Inflammatory macrophage (primary cell): Measurements from ENCODE around the gene UNC13C.

Experiments
- DNase-seq, 2 donors: peaks; one replicate each; pipeline ENCODE4 v3.0.0-alpha.2; 2020 to 2022

Gene UNC13C

DNA sequence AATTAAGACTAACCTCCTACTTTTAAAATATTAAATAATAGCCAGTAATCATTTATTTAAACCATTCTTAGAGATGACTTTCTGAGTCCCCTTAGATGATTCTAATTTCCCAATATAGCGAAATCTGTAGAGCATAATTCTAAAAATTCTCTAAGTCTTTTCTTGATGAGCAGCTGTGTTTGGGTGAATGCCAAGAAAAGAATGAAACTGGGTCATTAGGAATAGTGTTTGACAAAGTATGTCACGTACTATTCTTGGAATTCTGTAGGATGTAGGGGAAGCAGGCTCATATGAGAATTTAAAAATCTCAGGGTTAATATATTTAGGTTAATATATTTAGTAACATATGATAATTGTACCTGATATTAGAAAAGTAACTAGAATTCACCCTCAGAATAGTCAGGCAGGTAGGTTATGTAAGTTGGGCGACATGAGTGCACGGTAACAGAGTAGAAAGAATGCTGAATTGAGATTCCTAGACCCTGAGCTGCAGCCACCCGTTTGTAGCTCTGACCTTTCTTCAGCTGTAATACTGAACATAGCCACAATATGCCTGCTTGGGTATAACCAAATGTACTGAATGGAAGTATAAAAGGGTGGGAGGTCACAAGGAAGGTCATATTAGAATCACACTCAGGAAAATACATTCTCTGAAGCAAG lies 524.3 kb downstream of the UNC13C start:
- no peak for DNase-seq

DNA sequence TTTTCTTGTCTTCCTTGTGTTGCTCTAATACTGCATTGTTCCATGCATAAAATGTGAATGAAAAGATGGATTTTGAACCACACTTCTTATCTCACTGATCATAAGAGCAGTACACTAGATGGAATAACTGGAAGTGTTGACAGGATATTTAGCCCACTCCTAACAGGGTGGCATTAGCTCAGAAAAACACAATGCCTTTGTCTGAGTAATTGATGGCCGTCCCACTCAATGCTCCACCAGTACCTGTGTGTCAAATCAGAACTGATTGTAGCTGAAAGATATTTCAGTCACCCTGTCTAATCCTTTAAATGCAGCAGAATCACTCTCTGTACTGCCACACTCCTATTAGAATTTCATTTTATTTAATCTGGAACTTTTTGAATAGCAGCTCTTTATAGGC lies 526.5 kb downstream of the UNC13C start:
- DNase-seq, result no peak

GRCh38 chr15:54506977-54507524 lies 528.8 kb downstream of the UNC13C start:
- DNase-seq, result no peak

DNA sequence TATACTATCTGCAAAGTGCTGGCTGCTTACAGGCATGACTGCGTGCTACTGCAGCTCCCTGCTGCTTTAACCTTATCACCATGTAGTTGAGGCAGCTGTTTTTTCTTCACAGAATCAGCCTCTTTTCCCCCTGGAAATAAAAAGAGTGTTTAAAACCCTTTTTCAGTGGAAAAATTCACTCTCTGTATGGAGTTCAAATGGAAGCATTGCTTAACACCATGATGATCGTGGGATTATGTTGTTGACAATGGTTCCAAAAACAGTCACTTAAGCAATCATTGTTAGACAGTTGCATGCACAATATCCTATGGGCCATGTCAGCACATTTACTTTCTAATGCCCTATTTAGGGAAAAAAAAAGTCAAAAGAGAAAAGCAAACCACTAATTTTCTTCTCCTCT lies 536.4 kb downstream of the UNC13C start:
- DNase-seq, result no peak

DNA sequence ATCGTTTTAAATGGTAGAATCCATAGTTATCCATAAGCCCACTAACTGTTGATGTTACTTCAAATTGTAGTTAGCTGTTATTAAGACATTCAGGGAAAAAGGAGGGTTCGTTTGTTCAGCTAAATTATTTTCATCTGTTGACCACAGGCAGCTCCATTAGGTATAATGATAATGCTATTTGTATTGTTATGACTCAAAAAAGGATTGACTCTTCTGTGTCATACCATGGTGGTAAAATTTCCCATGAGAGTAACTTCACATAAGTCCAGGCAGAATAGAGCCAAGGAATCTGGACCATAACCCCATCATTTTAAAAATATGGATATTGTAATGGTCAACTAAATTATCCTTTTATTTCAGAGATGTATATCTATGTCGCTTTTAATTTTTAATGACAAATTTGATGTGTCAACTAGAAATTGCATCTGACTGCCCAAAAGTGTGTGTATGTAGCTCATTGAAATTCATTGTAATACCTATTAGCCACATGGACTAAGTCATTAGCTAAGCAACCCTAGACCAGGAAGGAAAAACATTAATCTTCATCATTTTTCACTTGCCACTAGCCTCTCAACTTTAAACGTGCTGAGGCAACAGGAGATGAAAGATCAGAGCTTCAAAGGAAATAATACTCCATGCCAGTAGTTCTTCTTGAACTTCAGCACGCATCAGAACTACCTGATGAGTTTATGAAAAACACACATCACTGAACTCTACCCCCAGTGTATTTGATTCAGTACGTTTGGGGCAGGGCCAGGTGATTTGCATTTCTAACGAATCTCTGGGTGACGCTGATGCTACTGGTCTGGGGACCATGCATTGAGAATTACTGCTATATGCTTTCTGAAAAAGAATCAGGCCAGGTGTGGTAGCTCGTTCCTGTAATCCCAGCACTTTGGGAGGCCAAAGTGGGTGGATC lies 537.7 kb downstream of the UNC13C start:
- DNase-seq, result no peak

GRCh38 chr15:54517366-54517765 lies 539.1 kb downstream of the UNC13C start:
- DNase-seq, result no peak

GRCh38 chr15:54518156-54518882 lies 540.1 kb downstream of the UNC13C start:
- DNase-seq, result no peak

DNA sequence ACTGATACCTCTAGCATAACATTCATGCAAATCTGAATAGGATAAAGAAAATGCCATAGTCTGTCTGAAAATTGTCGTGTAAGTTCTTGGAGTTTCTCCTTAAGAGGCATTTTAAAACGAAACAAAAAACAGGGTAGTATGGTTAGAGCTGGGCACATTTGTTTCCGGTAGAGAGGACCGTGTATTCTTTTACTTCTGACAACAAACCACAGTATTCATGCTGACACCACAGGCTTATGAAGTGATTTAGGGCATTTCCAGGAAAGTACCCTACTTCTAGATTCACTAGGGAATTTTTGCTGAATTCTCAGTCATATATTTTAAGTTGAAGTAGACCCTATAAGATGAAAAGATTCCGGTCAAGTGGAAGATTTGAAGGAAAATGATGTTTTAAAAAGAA lies 541.3 kb downstream of the UNC13C start:
- DNase-seq, result no peak

- DNase-seq, result no peak
Measured at GRCh38 chr15:54520616-54521015, 542.4 kb downstream of the UNC13C start.

- no peak for DNase-seq
Measured at GRCh38 chr15:54521206-54521605, 543.0 kb downstream of the UNC13C start.

DNA sequence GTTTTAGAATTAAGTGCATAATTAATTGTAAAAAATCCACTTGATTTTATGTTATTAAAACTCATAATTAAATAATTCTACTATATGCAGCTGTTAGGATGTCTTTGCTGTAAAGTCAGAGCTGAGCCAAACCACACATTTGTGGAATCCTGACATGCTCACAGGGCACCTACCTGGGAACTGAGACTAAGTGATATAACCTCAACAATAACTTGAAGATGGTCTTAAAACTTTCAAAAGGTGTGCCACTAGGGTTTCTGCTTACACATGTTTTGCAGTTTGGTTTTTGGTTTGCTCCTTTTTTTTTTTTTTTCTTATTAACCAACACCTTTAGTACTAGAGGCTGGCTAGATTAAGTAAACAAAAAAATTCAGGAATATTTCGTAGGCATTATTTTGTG lies 549.8 kb downstream of the UNC13C start:
- no peak for DNase-seq

GRCh38 chr15:54540721-54541120 lies 562.5 kb downstream of the UNC13C start:
- no peak for DNase-seq

GRCh38 chr15:54547491-54547890 lies 569.2 kb downstream of the UNC13C start:
- no peak for DNase-seq

- DNase-seq, result no peak
Measured at GRCh38 chr15:54550954-54551353, 572.7 kb downstream of the UNC13C start.

- no peak for DNase-seq
Measured at GRCh38 chr15:54556231-54556630, 578.0 kb downstream of the UNC13C start.

- peak; percentile 24 to 48 for DNase-seq
Measured at GRCh38 chr15:54559405-54560069, 581.3 kb downstream of the UNC13C start.

DNA sequence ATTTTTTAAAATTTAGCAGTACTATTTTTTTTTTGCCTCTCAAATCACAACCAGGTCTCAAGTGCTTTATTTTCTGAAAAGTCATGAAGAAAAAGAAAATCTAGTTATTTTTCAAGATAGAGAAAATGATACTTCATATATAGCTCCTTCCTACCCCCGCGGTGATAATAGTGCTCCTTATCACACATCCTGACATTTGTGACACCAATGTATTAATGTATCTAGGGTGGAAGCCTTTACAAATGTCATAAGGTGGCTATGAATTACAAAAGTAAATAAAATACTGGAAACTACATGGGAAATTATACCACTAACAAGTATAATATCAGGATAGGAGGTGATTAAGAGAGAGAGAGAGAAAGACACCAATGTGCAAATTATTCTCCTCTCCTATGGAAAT lies 582.2 kb downstream of the UNC13C start:
- no peak for DNase-seq

DNA sequence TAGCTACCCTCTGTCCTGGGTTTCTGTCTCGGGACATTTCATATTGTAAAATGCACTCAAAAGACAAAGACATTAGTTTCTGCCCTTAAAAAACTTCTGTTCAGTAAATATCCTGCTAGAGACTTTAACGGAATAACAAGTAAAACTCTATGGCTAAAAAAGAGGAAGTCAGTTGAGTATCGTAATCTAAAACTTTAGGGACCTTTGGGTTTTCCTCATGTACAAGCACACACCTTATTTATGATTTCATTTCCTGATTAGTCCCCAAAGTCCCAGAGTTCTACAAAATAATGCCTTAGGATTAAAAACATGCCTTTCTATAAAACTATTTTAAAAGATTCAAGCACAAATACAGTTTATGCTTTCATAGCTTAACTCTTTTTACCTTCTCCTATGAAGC lies 585.9 kb downstream of the UNC13C start:
- DNase-seq, result no peak

DNA sequence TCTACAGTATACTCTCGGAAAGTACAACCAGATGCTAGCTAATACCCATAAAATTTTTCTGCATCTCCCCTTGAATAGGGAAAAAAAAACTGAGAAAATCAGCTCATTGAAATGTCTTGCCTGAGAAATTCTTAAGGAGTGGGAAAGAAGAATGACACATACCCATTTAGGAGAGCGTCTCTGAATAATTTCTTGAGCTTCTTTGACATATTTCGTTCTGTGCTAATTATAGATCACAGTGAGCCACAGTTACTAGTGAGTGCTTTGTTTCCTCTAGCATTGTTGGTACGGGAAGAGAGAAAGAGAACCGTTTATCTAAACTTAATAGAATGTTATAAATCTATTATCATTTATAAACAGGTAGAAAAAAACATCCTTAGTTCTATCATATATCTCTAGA lies 588.4 kb downstream of the UNC13C start:
- no peak for DNase-seq

DNA sequence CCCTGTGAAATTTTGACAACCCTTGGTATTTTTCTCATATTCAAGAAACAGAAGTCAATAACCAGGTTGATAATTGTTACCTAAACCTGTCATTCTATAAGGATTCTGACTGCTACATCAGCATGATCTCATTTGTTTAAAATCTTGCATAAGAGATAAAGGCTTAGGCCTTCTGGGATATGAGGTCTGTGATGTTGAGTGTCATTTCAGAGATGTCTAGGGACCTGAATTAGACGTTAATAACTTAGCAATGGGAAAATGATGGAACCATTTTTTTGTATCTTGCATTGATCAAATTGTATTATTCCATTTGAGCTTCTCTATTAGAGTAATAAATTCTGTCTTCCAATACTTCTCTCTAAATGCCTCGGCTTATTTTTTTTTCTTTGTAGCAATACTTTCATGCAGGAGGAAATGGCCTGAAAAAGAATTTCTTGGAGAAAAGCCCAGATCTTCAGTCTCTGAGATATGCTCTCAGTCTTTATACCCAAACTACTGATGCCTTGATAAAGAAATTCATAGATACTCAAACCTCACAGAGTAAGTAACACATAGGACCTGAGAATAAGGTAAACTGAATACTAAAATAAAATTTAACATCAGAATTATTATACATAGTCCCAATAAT lies 589.3 kb downstream of the UNC13C start:
- DNase-seq, result no peak

GRCh38 chr15:54568381-54568780 lies 590.1 kb downstream of the UNC13C start:
- DNase-seq, result no peak

DNA sequence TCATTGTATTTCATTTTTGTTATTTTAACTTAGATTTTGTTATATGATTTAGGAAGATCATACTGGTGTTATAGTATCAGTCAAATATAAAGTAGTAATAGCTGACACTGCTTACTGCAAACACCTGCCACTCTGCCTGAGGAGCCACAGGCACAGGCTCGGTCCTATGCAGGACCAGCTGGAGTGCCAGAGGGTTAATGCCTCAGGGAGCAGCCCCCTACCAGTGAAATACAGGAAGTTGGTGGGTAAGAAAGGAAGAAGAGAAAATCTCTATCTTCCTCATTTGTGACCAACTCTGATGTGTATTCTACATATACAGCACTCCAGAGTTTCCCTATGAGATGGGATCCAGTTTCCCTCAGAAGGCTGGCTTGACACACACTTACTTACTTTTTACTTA lies 593.3 kb downstream of the UNC13C start:
- no peak for DNase-seq
